Neural crest cell (in vitro differentiated cells): ENCODE results near the gene ULBP3. TPM values are rescaled to one million over a fixed set of nuclear protein-coding genes. Genes with fewer than 3 reads are reported as not detected.

Source experiments
- DNase-seq: peaks from one replicate; pipeline ENCODE4 v3.0.0; 2021; ENCODE audit warnings: low read depth, mixed read lengths, low spot score
- H3K27ac Mint-ChIP-seq: one replicate; pipeline ENCODE4 v1.8.0; 2021; ENCODE audit warnings: mild to moderate bottlenecking, mixed read lengths; ENCODE audit not compliant: unreplicated experiment
- H3K27me3 Mint-ChIP-seq: 2 replicates; pipeline ENCODE4 v1.8.0; 2021; ENCODE audit warnings: low read depth, mild to moderate bottlenecking, mixed read lengths
- H3K36me3 Mint-ChIP-seq: 2 replicates; pipeline ENCODE4 v1.8.0; 2021; ENCODE audit warnings: low read depth, mild to moderate bottlenecking, mixed read lengths
- H3K4me1 Mint-ChIP-seq: 2 replicates; pipeline ENCODE4 v1.8.0; 2021; ENCODE audit warnings: mixed read lengths
- H3K4me3 Mint-ChIP-seq: one replicate; pipeline ENCODE4 v1.8.0; 2021; ENCODE audit warnings: mild to moderate bottlenecking, mixed read lengths
- H3K9me3 Mint-ChIP-seq: 2 replicates; pipeline ENCODE4 v1.8.0; 2021; ENCODE audit warnings: mixed read lengths
- total RNA-seq: library from RNA; stranded (reverse); gene quantifications from 2 replicates; pipeline ENCODE4 v1.2.1, GENCODE V29; 2021
- TF ChIP-seq, protein P1 (sequence below): fragments of 200-600 bp; sonication (generic); conservative IDR thresholded peaks from 2 replicates; pipeline ENCODE4 v1.5.0; 2021; ENCODE audit warnings: antibody characterized with exemption, mild to moderate bottlenecking

Gene ULBP3
- total RNA-seq, 1 donor from 2014 or later: 17.5 TPM

DNA sequence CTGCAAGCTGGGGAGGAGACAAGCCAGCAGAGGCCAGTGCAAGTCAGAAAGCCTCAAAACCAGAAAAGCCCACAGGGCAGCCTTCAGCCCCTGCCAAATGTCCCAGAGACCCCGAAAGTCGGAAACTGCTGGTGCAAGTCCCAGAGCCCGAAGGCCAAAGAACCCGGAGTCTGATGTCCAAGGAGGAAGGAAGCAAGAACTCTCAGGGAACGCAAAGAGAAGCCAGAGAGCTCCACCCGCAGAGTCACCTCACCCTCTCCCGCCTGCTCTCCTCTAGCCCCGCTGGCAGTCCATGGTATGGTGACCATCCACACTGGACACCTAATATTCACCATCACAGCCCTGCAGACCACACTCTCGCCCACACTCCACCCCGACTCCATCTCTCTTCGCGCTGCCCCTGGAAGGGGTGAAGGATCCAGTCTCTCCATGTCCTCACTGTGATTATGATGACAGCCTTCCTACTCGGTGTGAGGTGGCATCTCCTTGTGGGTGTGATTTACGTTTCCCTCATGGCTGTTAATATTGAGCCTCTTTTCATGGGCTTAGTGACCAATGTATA lies 10.6 kb downstream of the ULBP3 start:
- no peaks in the 10 kb centered on the region for H3K4me1 Mint-ChIP-seq
- peaks cover 18% of the 10 kb centered on the region for H3K9me3 Mint-ChIP-seq
- TF ChIP-seq, protein P1, sequence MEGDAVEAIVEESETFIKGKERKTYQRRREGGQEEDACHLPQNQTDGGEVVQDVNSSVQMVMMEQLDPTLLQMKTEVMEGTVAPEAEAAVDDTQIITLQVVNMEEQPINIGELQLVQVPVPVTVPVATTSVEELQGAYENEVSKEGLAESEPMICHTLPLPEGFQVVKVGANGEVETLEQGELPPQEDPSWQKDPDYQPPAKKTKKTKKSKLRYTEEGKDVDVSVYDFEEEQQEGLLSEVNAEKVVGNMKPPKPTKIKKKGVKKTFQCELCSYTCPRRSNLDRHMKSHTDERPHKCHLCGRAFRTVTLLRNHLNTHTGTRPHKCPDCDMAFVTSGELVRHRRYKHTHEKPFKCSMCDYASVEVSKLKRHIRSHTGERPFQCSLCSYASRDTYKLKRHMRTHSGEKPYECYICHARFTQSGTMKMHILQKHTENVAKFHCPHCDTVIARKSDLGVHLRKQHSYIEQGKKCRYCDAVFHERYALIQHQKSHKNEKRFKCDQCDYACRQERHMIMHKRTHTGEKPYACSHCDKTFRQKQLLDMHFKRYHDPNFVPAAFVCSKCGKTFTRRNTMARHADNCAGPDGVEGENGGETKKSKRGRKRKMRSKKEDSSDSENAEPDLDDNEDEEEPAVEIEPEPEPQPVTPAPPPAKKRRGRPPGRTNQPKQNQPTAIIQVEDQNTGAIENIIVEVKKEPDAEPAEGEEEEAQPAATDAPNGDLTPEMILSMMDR: no peak
- no peak overlapping the region for H3K4me3 Mint-ChIP-seq
- peaks cover 29% of the 10 kb centered on the region for H3K36me3 Mint-ChIP-seq
- H3K27me3 Mint-ChIP-seq: peaks cover 27% of the 10 kb centered on the region
- no peak overlapping the region for H3K27ac Mint-ChIP-seq
- no peak for DNase-seq

DNA sequence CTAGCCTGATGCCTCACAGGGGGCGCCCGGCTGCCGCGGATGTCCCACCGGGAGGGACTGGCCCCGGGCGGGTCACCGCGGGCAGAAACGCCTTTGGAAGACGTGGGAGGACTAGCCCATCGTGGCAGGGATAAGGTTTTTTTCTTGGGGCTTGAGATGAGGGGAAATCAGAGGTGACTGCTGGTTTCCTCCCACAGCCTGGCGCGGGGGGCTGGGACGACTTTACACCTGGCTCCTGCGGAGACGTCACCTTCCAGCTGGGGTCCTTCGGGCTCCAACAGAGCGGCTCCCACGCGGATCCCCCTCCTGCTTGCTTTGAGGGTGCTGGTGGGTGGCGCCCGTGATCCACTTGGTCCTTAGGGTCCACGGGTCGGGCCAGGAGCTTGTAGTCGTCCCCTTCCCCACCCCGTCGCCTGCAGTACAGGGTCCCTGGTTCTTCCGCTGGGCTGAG lies 11.4 kb downstream of the ULBP3 start:
- H3K4me1 Mint-ChIP-seq: no peaks in the 10 kb centered on the region
- peaks cover 33% of the 10 kb centered on the region for H3K27me3 Mint-ChIP-seq
- no peak overlapping the region for H3K27ac Mint-ChIP-seq
- H3K9me3 Mint-ChIP-seq: peaks cover 18% of the 10 kb centered on the region
- no peak overlapping the region for H3K4me3 Mint-ChIP-seq
- DNase-seq: no peak
- TF ChIP-seq, protein P1: no peak
- H3K36me3 Mint-ChIP-seq: peaks cover 35% of the 10 kb centered on the region

DNA sequence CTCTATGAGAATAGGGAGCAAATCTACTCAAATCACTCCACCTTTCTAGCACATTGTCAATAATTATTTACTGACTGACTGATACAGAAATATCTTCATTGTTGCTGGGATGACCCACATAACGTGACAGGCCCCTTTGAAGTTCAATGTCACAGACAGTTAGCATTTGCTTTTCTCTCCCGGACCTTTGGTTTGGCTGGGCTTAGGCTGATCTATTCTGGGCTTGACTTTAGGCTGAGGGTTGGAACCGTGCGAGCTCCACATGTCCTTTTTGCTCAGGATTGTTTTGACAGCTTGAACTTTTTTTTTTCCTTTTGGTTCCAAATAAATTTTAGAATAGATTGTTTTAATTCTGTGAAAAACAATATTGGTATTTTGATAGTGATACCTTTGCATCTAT lies 12.0 kb downstream of the ULBP3 start:
- DNase-seq: no peak
- no peaks in the 10 kb centered on the region for H3K4me1 Mint-ChIP-seq
- TF ChIP-seq, protein P1: no peak
- H3K4me3 Mint-ChIP-seq: no peak overlapping the region
- peaks cover 38% of the 10 kb centered on the region for H3K27me3 Mint-ChIP-seq
- peaks cover 30% of the 10 kb centered on the region for H3K36me3 Mint-ChIP-seq
- no peak overlapping the region for H3K27ac Mint-ChIP-seq
- peaks cover 21% of the 10 kb centered on the region for H3K9me3 Mint-ChIP-seq

DNA sequence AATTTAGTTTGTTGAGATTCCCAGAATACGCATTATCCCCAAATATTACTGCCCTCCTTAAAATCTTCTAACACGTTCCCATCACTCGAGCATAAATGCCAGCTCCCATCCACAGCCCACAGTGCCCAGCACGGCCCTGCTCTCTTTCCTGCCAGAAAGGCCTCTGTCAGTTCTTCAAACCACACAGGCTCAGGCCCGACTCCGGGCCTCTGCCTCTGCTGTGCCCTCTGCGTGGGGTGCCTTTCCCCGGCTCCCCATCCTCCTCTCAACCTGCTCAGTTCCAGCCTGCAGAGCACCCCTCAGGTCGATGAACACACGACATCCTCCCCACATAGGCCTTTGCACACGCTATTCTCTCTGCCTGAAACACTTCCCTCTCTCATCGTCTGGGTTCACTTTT lies 12.8 kb downstream of the ULBP3 start:
- TF ChIP-seq, protein P1: no peak
- DNase-seq: no peak
- H3K4me1 Mint-ChIP-seq: peaks cover 2% of the 10 kb centered on the region
- no peak overlapping the region for H3K27ac Mint-ChIP-seq
- peaks cover 21% of the 10 kb centered on the region for H3K9me3 Mint-ChIP-seq
- no peak overlapping the region for H3K4me3 Mint-ChIP-seq
- peaks cover 25% of the 10 kb centered on the region for H3K36me3 Mint-ChIP-seq
- H3K27me3 Mint-ChIP-seq: peaks cover 38% of the 10 kb centered on the region

DNA sequence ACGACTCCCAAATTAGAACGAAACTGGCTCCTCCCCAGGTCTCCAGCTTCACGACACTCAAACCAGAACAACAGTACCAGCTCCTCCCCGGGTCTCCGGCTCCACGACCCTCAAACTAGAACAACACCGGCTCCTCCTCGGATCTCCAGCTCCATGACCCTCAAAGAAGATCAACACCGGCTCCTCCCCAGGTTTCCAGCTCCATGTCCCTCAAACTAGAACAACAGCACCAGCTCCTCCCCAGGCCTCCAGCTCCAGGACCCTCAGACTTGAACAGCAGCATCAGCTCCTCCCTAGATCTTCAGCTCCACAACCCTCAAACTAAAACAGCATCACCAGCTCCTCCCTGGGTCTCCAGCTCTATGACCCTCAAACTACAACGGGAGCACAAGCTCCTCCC lies 13.8 kb downstream of the ULBP3 start:
- H3K4me1 Mint-ChIP-seq: peaks cover 8% of the 10 kb centered on the region
- no peak overlapping the region for H3K4me3 Mint-ChIP-seq
- peaks cover 38% of the 10 kb centered on the region for H3K27me3 Mint-ChIP-seq
- TF ChIP-seq, protein P1: no peak
- H3K27ac Mint-ChIP-seq: no peak overlapping the region
- peaks cover 23% of the 10 kb centered on the region for H3K36me3 Mint-ChIP-seq
- DNase-seq: no peak
- H3K9me3 Mint-ChIP-seq: peaks cover 21% of the 10 kb centered on the region
